Osteocyte (in vitro differentiated cells): Measurements from ENCODE around the gene DUSP22. TPM values are rescaled to one million over a fixed set of nuclear protein-coding genes. Genes with fewer than 3 reads are reported as not detected.

ENCODE experiments used
- DNase-seq: peaks from one replicate; pipeline ENCODE4 v3.0.0; 2021; ENCODE audit warnings: mixed read lengths; ENCODE audit not compliant: unreplicated experiment; ENCODE audit errors: extremely low spot score
- H3K27ac Mint-ChIP-seq: one replicate; pipeline ENCODE4 v1.8.0; 2021; ENCODE audit warnings: mild to moderate bottlenecking, mixed read lengths; ENCODE audit not compliant: unreplicated experiment
- H3K27me3 Mint-ChIP-seq: one replicate; pipeline ENCODE4 v1.8.0; 2021; ENCODE audit warnings: mixed read lengths; ENCODE audit not compliant: unreplicated experiment
- H3K36me3 Mint-ChIP-seq: one replicate; pipeline ENCODE4 v1.8.0; 2021; ENCODE audit warnings: mixed read lengths; ENCODE audit not compliant: unreplicated experiment
- H3K4me1 Mint-ChIP-seq: one replicate; pipeline ENCODE4 v1.8.0; 2021; ENCODE audit warnings: mixed read lengths; ENCODE audit not compliant: unreplicated experiment
- H3K4me3 Mint-ChIP-seq: one replicate; pipeline ENCODE4 v1.8.0; 2021; ENCODE audit warnings: mild to moderate bottlenecking, moderate library complexity, mixed read lengths; ENCODE audit not compliant: unreplicated experiment
- H3K9me3 Mint-ChIP-seq: one replicate; pipeline ENCODE4 v1.8.0; 2021; ENCODE audit warnings: mixed read lengths; ENCODE audit not compliant: unreplicated experiment
- CTCF ChIP-seq: fragments of 200-600 bp; sonication (generic); IDR thresholded peaks from 2 replicates; pipeline ENCODE4 v1.5.0; 2021; ENCODE audit warnings: antibody characterized with exemption, mild to moderate bottlenecking, moderate library complexity
- total RNA-seq: library from RNA; stranded (reverse); gene quantifications from 2 replicates; pipeline ENCODE4 v1.2.1, GENCODE V29; 2021

DUSP22 gene
- total RNA-seq, 1 donor from 2014 or later, result 27.4 TPM

DNA sequence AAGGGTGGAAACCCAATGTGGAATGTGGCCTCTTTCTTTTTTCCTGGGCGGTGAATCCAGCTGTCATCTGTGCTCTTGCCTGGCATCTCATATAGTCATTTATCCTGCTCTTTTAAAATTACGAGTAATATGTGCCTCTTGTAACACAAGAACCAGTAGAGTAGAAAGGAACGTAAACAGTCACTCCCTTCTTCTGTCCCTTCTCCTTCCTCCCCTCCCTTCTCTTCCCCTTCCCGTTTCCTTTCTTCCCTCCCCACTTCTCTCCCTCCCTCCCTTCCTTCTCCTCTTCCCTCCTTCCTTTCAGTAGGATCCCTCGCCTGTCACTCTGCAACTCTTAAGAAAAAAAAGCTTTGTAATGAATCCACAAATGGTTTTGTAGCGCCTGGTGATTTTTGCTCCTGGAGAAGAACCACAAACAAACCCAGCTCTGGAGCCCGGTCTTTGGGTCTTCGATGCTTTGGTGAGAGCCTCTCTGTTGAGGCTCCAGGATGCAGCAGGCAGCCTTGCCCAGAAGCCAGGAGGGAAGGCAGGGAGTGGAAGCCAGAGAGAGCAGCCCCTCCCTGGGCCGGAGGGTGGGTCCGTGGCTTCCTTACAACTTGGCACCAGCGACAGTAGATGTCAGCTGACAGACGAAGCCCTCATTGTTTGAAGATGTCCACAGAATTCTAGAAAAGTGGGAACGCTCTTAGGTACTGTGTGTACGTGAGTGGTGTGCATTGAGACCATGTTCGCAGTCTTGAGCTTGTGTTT, 15.0 kb downstream of the DUSP22 start:
- Mint-ChIP-seq H3K4me1 (no peaks in the 10 kb centered on the region), H3K36me3 (peaks cover 2% of the 10 kb centered on the region), H3K9me3 (peaks cover 6% of the 10 kb centered on the region), H3K27me3 (no peaks in the 10 kb centered on the region), H3K4me3 (no peak overlapping the region), H3K27ac (no peak overlapping the region)
- no peak for DNase-seq
- no peak for TF ChIP-seq CTCF

GRCh38 chr6:307874-308273, 15.6 kb downstream of the DUSP22 start:
- no peak for DNase-seq
- Mint-ChIP-seq H3K27ac (no peak overlapping the region), H3K4me1 (no peaks in the 10 kb centered on the region), H3K4me3 (no peak overlapping the region), H3K36me3 (peaks cover 2% of the 10 kb centered on the region), H3K27me3 (no peaks in the 10 kb centered on the region), H3K9me3 (peaks cover 6% of the 10 kb centered on the region)
- TF ChIP-seq CTCF, result no peak

DNA sequence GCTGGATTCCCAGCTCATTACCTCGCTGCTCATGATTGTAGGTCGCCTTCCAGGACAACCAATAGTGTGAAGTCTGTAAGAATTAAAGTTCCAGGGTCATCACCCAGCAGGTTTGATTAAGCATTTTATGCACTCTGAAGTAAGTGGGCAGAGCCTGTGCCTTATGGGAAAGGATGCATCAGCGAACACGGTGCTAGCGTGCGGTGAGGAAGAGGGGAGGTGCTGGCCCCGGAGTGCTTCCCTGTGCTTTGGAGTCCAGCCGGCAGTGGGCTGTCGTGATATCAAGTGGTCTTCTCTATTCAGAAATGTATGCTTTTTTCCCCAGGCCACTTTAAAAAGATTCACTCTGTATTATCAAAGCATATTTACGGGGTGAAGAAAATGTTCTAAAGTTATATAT, 16.0 kb downstream of the DUSP22 start:
- Mint-ChIP-seq H3K36me3 (peaks cover 2% of the 10 kb centered on the region), H3K27ac (no peak overlapping the region), H3K4me1 (no peaks in the 10 kb centered on the region), H3K9me3 (peaks cover 6% of the 10 kb centered on the region), H3K4me3 (no peak overlapping the region), H3K27me3 (no peaks in the 10 kb centered on the region)
- no peak for TF ChIP-seq CTCF
- no peak for DNase-seq

DNA sequence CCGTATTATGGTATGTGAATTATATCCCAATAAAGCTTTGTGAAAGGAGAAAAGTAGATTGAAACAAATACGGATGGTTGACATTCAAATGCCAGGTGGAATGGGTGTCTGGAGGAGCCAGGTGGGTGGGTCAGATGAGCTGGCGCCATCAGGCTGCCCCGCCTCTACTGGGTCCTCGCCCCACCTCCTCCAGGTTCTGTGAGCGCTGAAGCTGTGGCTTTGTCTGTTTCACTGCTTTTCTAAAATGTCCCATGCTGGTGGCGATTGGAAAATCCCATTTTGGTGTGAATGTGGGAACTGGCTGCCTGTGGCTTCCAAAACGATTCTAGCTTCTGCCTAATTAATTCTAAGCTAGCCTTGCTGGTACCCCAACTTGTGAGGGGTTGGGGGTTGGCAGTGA, 16.5 kb downstream of the DUSP22 start:
- no peaks in the 10 kb centered on the region for H3K4me1 Mint-ChIP-seq
- H3K9me3 Mint-ChIP-seq, result peaks cover 6% of the 10 kb centered on the region
- no peaks in the 10 kb centered on the region for H3K27me3 Mint-ChIP-seq

GRCh38 chr6:309947-310346, 17.7 kb downstream of the DUSP22 start:
- DNase-seq, result no peak
- Mint-ChIP-seq H3K4me1 (no peaks in the 10 kb centered on the region), H3K27me3 (no peaks in the 10 kb centered on the region), H3K9me3 (peaks cover 11% of the 10 kb centered on the region), H3K27ac (no peak overlapping the region), H3K4me3 (no peak overlapping the region), H3K36me3 (peaks cover 2% of the 10 kb centered on the region)
- TF ChIP-seq CTCF, result no peak

More for the DNA sequence above, 16.5 kb downstream of the DUSP22 start:
- TF ChIP-seq CTCF, result no peak
- Mint-ChIP-seq H3K4me3 (no peak overlapping the region), H3K27ac (no peak overlapping the region), H3K36me3 (peaks cover 2% of the 10 kb centered on the region)
- DNase-seq, result no peak
